ENCODE measurements around the gene COL23A1. TPM values are rescaled to one million over a fixed set of nuclear protein-coding genes. Genes with fewer than 3 reads are reported as not detected.

The COL23A1 gene
- total and polyA plus RNA-seq, 2 donors (not counting 1 experiment from before 2014, with no cell fraction given): 0.20 TPM; not detected in 1

DNA sequence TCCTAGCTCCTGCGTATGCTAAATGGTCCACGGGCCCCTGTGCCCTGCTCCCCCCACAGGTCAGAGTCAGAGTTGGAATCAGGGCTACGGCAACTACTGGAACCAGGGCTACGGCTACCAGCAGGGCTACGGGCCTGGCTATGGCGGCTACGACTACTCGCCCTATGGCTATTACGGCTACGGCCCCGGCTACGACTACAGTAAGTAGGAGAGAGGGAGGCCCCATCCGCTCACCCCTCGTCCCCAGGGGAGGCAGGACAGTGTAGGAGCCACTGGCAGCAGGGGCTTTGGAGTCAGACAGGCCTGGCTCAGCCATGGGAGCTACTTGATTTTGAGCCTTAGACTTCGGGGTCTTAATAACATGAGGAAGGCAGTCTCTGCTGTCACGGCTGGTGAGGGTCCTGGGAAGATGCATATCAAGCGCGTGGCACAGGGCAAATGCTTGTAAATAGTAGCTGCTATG lies 380.1 kb downstream of the COL23A1 start:
- Histone ChIP-seq H3K4me3 (ENCODE audit: control extremely low read depth in 1 of 5, extremely low read depth in 1 of 5, insufficient read depth in 1 of 5, low read depth in 2 of 5, low read length in 4 of 5) (no peak overlapping the region), H3K79me2 (ENCODE audit: control insufficient read depth, insufficient read depth, low read length) (peaks cover 31% of the 10 kb centered on the region), H3K36me3 (replicated peaks in 1 of 2; ENCODE audit: control extremely low read depth in 1 of 2, control insufficient read depth in 1 of 2, extremely low read depth in 1 of 2, insufficient read depth in 2 of 2, low read length in 1 of 2) (peaks cover 0 to 88% of the 10 kb centered on the region in 2 experiments), H3K27ac (ENCODE audit: low read length in 2 of 2) (no peak overlapping the region), H3K4me1 (ENCODE audit: control insufficient read depth in 2 of 2, insufficient read depth in 2 of 2, low read length in 2 of 2) (peaks cover 12 to 13% of the 10 kb centered on the region in 2 donors), H3K27me3 (replicated peaks in 1 of 4; ENCODE audit: control extremely low read depth in 1 of 4, control insufficient read depth in 3 of 4, insufficient read depth in 4 of 4, low read length in 3 of 4) (no peaks in the 10 kb centered on the region), H3K9ac (ENCODE audit: low read length) (no peak overlapping the region), H3K4me2 (replicated peaks; ENCODE audit: low read depth, low read length, poor library complexity, severe bottlenecking) (no peak overlapping the region), H3K9me3 (ENCODE audit: control extremely low read depth in 1 of 3, control insufficient read depth in 2 of 3, insufficient read depth in 1 of 3, low read length in 2 of 3) (no peaks in the 10 kb centered on the region), H2AFZ (ENCODE audit: insufficient read depth, low read depth, low read length, poor library complexity, severe bottlenecking) (no peak overlapping the region), H4K20me1 (ENCODE audit: control insufficient read depth, insufficient read depth, low read length, poor library complexity, severe bottlenecking) (peaks cover 69% of the 10 kb centered on the region)
- TF ChIP-seq CTCF (IDR thresholded peaks at IDR 0.05): no peak
- TF ChIP-seq EZH2 (IDR thresholded peaks at IDR 0.05; ENCODE audit: borderline replicate concordance, insufficient read depth, low read depth, low read length, poor library complexity, severe bottlenecking): no peak
- H3K27ac Mint-ChIP-seq: peak overlapping the region; percentile 20
- H3K27me3 Mint-ChIP-seq: no peaks in the 10 kb centered on the region
- H3K4me3 Mint-ChIP-seq: no peak overlapping the region
- WGBS (ENCODE audit: insufficient coverage): 94% methylated on average over 15 of the region's 18 CpGs
- ATAC-seq (ENCODE audit: low read depth) (no peak), DNase-seq (no peak)
- intact Hi-C loops (cut with micrococcal nuclease): no loop called here
- no peaks in the 10 kb centered on the region for H3K9me3 Mint-ChIP-seq (ENCODE audit: insufficient read depth)
- CTCF ChIA-PET: no interaction called here
- H3K4me1 Mint-ChIP-seq: peaks cover 23% of the 10 kb centered on the region
- POLR2A ChIA-PET: interaction anchor here (0.6 kb wide), 1 partner anchor 15 kb away, joined by 3 read pairs; no protein-coding TSS in a partner anchor

DNA sequence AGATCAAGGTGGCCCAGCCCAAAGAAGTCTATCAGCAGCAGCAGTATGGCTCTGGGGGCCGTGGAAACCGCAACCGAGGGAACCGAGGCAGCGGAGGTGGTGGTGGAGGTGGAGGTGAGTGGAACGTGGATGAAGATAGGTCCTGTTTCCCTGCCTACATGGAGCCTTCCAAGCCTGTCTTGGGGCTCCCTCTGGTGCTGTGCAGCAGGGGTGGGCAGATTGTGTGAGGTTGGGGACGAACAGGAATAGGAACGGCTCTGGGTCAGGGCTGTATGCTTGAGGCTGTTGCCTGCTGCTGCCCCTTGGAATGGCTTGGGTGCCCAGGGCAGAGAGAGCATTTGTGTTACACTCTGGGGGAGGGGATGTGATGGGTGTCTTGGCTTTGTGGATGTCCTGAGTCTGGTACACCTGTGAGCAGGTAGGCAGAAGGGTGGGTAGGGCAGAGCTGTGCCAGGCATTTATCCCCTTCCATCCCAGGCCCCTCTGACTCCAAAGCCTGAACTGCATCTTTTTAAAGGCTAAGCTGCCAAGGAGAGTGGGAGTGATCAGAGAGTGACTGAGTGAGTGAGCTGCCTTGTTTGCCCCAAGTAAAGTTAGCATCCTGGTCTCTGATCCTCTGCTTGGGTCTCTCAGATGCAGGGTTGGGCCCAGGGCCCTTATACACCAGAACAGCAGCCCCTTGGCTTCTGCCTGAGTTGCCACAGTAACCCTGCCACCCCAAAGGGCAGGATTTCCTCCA lies 380.7 kb downstream of the COL23A1 start:
- no peaks in the 10 kb centered on the region for H3K9me3 ChIP-seq (ENCODE audit: control extremely low read depth in 1 of 3, control insufficient read depth in 2 of 3, insufficient read depth in 1 of 3, low read length in 2 of 3)
- Mint-ChIP-seq H3K4me1 (peaks cover 23% of the 10 kb centered on the region), H3K9me3 (ENCODE audit: insufficient read depth) (no peaks in the 10 kb centered on the region), H3K27ac (peak overlapping the region; percentile 46), H3K4me3 (no peak overlapping the region), H3K27me3 (no peaks in the 10 kb centered on the region)
- H3K79me2 ChIP-seq (ENCODE audit: control insufficient read depth, insufficient read depth, low read length): peaks cover 31% of the 10 kb centered on the region
- peaks cover 69% of the 10 kb centered on the region for H4K20me1 ChIP-seq (ENCODE audit: control insufficient read depth, insufficient read depth, low read length, poor library complexity, severe bottlenecking)
- H3K27me3 ChIP-seq (replicated peaks in 1 of 4; ENCODE audit: control extremely low read depth in 1 of 4, control insufficient read depth in 3 of 4, insufficient read depth in 4 of 4, low read length in 3 of 4): no peaks in the 10 kb centered on the region
- ChIA-PET POLR2A (no interaction called here), CTCF (no interaction called here)
- TF ChIP-seq CTCF (IDR thresholded peaks at IDR 0.05) (no peak), EZH2 (IDR thresholded peaks at IDR 0.05; ENCODE audit: borderline replicate concordance, insufficient read depth, low read depth, low read length, poor library complexity, severe bottlenecking) (no peak)
- ATAC-seq (ENCODE audit: low read depth): no peak
- H3K4me3 ChIP-seq (ENCODE audit: control extremely low read depth in 1 of 5, extremely low read depth in 1 of 5, insufficient read depth in 1 of 5, low read depth in 2 of 5, low read length in 4 of 5): no peak overlapping the region
- H3K4me1 ChIP-seq (ENCODE audit: control insufficient read depth in 2 of 2, insufficient read depth in 2 of 2, low read length in 2 of 2): peaks cover 12 to 13% of the 10 kb centered on the region in 2 donors
- no peak overlapping the region for H2AFZ ChIP-seq (ENCODE audit: insufficient read depth, low read depth, low read length, poor library complexity, severe bottlenecking)
- no peak overlapping the region for H3K4me2 ChIP-seq (replicated peaks; ENCODE audit: low read depth, low read length, poor library complexity, severe bottlenecking)
- 89% methylated on average over 8 of the region's 8 CpGs for WGBS (ENCODE audit: insufficient coverage)
- H3K36me3 ChIP-seq (replicated peaks in 1 of 2; ENCODE audit: control extremely low read depth in 1 of 2, control insufficient read depth in 1 of 2, extremely low read depth in 1 of 2, insufficient read depth in 2 of 2, low read length in 1 of 2): peaks cover 0 to 82% of the 10 kb centered on the region in 2 experiments
- no peak overlapping the region for H3K27ac ChIP-seq (ENCODE audit: low read length in 2 of 2)
- no peak overlapping the region for H3K9ac ChIP-seq (ENCODE audit: low read length)
- intact Hi-C loops (cut with micrococcal nuclease): no loop called here
- DNase-seq: no peak

Data from B cell (primary cell).